HG03439 (cell line): Measurements from ENCODE around the gene RHOT1.
"Not testable (repeated sequence)": the region's sequence is repeated elsewhere in the genome, so short reads cannot be mapped to it uniquely, and the experiment has no call there.

Experiments
- ATAC-seq: cut with Tn5 transposase; IDR thresholded peaks from one replicate; pipeline ENCODE4 v1.9.1; 2021; ENCODE audit warnings: mild to moderate bottlenecking, moderate library complexity; ENCODE audit not compliant: unreplicated experiment

Gene RHOT1

DNA sequence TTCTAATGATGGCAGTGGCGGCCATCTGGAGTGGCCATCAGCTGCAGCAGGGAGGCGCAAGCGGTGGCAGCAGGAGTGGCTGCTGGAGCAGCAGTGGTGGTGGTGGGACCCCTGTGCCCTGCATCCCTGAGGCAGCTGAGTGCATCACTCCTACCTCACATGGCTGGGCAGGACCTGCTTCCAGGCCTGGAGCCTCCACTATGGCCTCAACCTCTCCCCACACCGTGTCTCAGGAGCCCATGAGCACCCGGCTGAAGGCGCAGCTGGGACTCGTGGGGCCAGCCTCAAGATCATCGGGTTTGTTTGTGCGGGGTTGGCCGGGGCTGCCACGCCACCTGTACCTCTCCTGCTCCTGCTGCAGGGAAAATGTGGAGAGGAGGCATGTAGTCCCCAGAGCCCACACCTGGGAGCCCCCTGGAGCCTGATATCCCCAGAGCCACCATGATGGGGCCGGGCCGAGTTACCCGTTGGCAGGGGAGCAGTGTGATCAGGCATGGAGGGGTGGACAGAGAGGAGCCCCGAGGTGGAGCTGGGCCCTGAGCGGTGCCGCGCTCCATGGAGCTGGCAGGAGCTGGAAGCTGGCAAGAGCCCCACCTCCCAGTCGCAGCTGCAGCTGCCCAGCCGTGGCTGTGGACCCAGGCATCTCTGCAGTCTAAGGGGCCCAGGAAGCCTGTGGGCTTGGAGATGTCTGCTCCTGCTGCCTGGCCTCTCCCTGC is 16.7 kb downstream of the RHOT1 start:
- no peak for ATAC-seq

GRCh38 chr17:32159586-32160438 is 17.5 kb downstream of the RHOT1 start:
- no peak for ATAC-seq

DNA sequence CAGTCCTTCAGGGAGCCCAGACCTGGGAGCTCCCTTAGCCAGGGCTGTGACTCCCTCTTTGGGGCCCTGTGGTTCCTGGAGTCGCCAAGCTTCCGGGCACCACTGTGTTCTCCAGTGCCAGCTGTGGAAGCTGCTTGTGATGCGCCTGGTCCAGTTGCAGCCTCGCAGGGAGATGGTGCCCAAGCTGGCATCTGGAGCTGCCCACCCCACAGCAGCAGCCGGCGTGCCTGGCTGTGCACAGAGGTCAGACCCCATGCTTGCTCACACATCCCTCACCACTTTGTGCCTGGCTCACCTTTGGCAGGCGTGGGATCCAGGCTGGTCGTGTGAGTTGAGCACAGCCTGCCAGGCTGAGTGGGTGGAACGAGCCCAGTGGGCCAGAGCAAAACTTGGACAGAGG is 18.2 kb downstream of the RHOT1 start:
- no peak for ATAC-seq

- no peak for ATAC-seq
Observed at GRCh38 chr17:32161029-32161428, 18.7 kb downstream of the RHOT1 start.

GRCh38 chr17:32161506-32162365 is 19.4 kb downstream of the RHOT1 start:
- no peak for ATAC-seq

GRCh38 chr17:32174889-32175288 is 32.6 kb downstream of the RHOT1 start:
- ATAC-seq: no peak

DNA sequence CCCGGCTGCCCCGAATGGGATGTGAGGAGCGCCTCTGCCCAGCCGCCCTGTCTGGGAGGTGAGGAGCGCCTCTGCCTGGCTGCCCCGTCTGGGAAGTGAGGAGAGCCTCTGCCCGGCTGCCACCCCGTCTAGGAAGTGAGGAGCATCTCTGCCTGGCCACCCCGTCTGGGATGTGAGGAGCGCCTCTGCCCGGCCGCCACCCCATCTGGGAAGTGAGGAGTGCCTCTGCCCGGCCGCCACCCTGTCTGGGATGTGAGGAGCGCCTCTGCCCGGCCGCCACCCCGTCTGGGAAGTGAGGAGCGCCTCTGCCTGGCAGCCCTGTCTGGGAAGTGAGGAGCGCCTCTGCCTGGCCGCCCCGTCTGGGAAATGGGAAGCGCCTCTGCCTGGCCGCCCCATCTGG is 36.4 kb downstream of the RHOT1 start:
- ATAC-seq: not testable (repeated sequence)

DNA sequence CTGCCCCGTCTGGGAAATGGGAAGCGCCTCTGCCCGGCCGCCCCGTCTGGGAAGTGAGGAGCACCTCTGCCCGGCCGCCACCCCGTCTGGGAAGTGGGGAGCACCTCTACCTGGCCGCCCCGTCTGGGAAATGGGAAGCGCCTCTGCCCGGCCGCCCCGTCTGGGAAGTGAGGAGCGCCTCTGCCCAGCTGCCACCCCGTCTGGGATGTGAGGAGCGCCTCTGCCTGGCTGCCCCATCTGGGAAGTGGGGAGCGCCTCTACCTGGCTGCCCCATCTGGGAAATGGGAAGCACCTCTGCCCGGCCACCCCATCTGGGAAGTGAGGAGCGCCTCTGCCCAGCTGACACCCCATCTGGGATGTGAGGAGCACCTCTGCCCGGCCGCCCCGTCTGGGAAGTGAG is 36.8 kb downstream of the RHOT1 start:
- not testable (repeated sequence) for ATAC-seq

- not testable (repeated sequence) for ATAC-seq
Observed at GRCh38 chr17:32179526-32179925, 37.2 kb downstream of the RHOT1 start.

GRCh38 chr17:32180262-32180661 is 38.0 kb downstream of the RHOT1 start:
- not testable (repeated sequence) for ATAC-seq

DNA sequence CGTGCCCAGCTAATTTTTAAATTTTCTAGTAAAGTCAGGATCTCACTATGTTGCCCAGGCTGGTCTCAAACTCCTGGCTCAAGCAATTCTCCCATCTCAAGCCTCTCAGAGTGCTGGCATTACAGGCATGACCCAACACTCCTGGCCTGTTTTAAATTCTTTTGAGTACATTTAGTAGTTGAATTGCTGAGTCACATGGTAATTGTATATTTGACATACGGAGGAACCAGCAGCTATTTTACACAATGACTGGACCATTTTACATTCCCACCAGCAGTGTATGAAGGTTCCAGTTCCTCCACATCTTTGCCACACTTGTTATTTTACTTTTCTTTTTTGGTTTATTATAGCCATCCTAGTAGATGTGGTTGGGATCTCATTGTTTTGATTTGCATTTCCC is 43.6 kb downstream of the RHOT1 start:
- ATAC-seq: no peak

- no peak for ATAC-seq
Observed at GRCh38 chr17:32187271-32187670, 45.0 kb downstream of the RHOT1 start.

- ATAC-seq: no peak
Observed at GRCh38 chr17:32189343-32189742, 47.0 kb downstream of the RHOT1 start.

GRCh38 chr17:32191306-32191705 is 49.0 kb downstream of the RHOT1 start:
- no peak for ATAC-seq

DNA sequence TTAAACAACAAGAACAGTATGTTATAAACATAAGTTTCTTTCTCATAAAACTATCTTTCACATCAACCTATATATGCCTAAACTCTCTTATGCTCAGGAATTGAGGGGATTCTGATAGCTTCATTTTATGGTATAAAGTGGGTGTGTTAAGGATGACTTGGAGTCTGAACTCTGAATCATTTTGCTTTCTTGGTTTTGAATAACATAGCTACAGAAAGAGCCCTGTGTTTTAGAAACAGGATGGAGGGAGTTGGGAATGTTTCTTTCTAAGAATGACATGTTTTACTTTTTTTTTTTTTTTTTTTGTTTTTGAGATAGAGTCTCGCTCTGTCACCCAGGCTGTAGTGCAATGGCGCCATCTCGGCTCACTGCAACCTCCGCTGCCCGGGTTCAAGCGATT is 50.1 kb downstream of the RHOT1 start:
- ATAC-seq: no peak

GRCh38 chr17:32197987-32198386 is 55.7 kb downstream of the RHOT1 start:
- ATAC-seq: no peak

DNA sequence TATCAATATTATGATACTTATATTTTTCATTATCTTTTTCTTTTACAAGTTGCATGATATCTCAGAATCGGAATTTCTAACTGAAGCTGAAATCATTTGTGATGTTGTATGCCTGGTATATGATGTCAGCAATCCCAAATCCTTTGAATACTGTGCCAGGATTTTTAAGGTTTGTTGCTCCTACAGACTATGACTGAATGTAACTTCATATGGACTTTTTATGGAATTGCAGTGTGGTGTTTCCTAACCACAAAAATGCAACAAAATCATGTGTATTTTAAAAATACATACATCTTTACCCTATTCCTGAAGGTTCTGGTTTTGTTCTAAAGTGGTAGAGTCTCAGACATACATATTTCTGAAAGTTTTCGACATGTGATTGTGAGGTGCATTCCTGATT is 64.6 kb downstream of the RHOT1 start:
- ATAC-seq: no peak

DNA sequence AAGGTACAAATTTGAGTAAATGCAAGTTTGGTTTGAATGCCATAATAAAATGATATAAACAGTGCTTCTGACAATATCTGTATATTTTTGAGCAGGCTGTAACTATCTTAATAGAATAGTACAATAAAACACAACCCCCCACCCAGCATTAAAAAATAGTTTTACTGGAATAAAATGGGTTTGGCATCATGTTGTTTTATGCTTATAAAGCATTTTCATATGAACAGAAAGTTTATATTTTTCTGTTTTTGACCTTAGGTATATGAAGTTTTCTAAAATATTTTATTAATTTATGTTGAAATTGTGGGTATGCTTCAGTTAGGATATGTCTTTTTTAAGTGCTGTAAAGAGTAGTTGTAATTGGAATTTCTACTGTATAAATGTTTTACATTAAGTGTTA is 66.1 kb downstream of the RHOT1 start:
- no peak for ATAC-seq

GRCh38 chr17:32209608-32210007 is 67.3 kb downstream of the RHOT1 start:
- no peak for ATAC-seq

GRCh38 chr17:32211671-32212070 is 69.4 kb downstream of the RHOT1 start:
- ATAC-seq: no peak

DNA sequence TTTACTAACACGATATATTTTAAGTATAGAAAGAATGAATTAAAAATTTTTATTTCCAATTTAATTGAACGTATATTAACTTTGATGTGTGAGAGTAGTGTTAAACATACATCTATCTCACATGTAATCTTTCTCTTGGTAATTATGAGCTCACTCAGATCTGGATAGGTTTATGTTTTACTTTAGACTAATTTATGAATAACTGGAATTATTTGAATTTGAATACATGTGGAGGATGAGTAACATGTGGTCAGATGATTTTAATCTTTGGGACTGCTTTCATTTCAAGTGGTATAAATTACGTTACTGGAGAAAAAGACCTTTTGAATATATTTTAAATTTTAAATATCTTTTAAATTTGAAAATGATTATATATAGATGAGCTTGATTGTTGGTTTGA is 73.4 kb downstream of the RHOT1 start:
- no peak for ATAC-seq
